Measurements from ENCODE around the gene HAL. TPM values are rescaled to one million over a fixed set of nuclear protein-coding genes. Genes with fewer than 3 reads are reported as not detected.

Gene HAL
- total and polyA plus RNA-seq, 10 of the 15 experiments (the other 5 are each of a cell fraction or from before 2014, with no cell fraction given): 0.04 to 0.45 (median 0.13) TPM; not detected in 1

- no peak for TF ChIP-seq ZNF592 (IDR thresholded peaks at IDR 0.05)
- no peak for TF ChIP-seq NFIC (IDR thresholded peaks at IDR 0.05; ENCODE audit: low read depth, low read length)
- TF ChIP-seq, protein P1, sequence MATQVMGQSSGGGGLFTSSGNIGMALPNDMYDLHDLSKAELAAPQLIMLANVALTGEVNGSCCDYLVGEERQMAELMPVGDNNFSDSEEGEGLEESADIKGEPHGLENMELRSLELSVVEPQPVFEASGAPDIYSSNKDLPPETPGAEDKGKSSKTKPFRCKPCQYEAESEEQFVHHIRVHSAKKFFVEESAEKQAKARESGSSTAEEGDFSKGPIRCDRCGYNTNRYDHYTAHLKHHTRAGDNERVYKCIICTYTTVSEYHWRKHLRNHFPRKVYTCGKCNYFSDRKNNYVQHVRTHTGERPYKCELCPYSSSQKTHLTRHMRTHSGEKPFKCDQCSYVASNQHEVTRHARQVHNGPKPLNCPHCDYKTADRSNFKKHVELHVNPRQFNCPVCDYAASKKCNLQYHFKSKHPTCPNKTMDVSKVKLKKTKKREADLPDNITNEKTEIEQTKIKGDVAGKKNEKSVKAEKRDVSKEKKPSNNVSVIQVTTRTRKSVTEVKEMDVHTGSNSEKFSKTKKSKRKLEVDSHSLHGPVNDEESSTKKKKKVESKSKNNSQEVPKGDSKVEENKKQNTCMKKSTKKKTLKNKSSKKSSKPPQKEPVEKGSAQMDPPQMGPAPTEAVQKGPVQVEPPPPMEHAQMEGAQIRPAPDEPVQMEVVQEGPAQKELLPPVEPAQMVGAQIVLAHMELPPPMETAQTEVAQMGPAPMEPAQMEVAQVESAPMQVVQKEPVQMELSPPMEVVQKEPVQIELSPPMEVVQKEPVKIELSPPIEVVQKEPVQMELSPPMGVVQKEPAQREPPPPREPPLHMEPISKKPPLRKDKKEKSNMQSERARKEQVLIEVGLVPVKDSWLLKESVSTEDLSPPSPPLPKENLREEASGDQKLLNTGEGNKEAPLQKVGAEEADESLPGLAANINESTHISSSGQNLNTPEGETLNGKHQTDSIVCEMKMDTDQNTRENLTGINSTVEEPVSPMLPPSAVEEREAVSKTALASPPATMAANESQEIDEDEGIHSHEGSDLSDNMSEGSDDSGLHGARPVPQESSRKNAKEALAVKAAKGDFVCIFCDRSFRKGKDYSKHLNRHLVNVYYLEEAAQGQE (IDR thresholded peaks at IDR 0.05; ENCODE audit: low read depth, low read length): no peak
- TF ChIP-seq, protein P2, sequence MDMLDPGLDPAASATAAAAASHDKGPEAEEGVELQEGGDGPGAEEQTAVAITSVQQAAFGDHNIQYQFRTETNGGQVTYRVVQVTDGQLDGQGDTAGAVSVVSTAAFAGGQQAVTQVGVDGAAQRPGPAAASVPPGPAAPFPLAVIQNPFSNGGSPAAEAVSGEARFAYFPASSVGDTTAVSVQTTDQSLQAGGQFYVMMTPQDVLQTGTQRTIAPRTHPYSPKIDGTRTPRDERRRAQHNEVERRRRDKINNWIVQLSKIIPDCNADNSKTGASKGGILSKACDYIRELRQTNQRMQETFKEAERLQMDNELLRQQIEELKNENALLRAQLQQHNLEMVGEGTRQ (IDR thresholded peaks at IDR 0.05; ENCODE audit: borderline replicate concordance, low read depth, low read length): no peak
- no peak for TF ChIP-seq ZNF207 (IDR thresholded peaks at IDR 0.05; ENCODE audit: borderline replicate concordance)
- no peak for TF ChIP-seq SP1 (IDR thresholded peaks at IDR 0.05; ENCODE audit: low read depth, low read length)
- TF ChIP-seq CEBPZ (IDR thresholded peaks at IDR 0.05; ENCODE audit: low read depth, low read length): no peak
- TF ChIP-seq SMAD1 (IDR thresholded peaks at IDR 0.05; ENCODE audit: low read depth, partially characterized antibody): no peak
- no peak for TF ChIP-seq FOS (IDR thresholded peaks at IDR 0.05; ENCODE audit: borderline replicate concordance, extremely low read depth, insufficient read length)
- no peak for TF ChIP-seq CREB1 (IDR thresholded peaks at IDR 0.05; ENCODE audit: low read depth)
- no peak for TF ChIP-seq TCF12 (IDR thresholded peaks at IDR 0.05; ENCODE audit: low read depth, low read length)
- TF ChIP-seq YY1 (IDR thresholded peaks at IDR 0.05; ENCODE audit: low read depth, low read length): no peak
- no peak for TF ChIP-seq HDAC6 (IDR thresholded peaks at IDR 0.05; ENCODE audit: unreplicated experiment)
Measured at GRCh38 chr12:95955549-95956159, 40.5 kb downstream of the HAL start (continued).

Data from GM12878 (cell line).